ENCODE results near the gene PARVG.
A peak's percentile ranks its signal among the peaks of the same experiment; 100 is the strongest.

The PARVG gene

DNA sequence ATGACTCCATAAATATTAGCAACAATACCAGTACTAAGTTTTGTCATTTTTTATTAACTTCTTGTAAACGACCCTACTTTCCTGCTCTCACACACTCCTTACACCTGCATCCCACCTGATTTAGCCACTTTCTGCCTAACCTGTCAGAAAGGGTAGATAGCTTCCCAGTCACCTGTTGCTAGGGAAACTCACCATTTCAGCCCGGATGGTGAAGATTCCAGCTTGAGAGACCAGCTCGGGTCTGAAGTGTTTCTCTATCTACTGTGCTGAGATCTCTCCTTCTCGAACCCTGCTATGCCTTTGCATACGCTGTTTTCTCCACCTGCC lies at the start of gene PARVG:
Gene PARVG, plus strand, starts transcription at position 220 of the 327 bp plus-strand sequence. CDS start 2,405 bp downstream, outside the sequence.
- peak in 1 of 3 experiments; percentile 3 for DNase-seq (ENCODE audit: low read depth in 3 of 3)

DNA sequence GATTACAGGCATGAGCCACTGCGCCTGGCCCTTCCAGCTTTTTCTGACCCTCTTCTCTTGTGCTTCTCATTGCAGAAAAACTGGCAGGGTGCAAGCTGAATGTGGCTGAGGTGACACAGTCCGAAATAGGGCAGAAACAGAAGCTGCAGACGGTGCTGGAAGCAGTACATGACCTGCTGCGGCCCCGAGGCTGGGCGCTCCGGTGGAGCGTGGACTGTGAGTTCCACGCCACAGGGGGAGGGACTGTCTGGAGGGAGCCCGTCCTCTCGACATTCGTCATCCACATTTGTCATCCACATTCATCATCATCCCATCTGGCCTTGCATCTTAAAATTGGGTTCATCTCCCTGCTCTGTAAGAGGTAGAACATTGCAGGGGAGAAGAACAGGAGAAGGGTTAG lies 49.3 kb upstream of the PARVG start:
- no peak for DNase-seq (ENCODE audit: low read depth in 3 of 3)

GRCh38 chr22:44131989-44132685 lies 48.6 kb upstream of the PARVG start:
- DNase-seq (ENCODE audit: low read depth in 3 of 3): no peak

DNA sequence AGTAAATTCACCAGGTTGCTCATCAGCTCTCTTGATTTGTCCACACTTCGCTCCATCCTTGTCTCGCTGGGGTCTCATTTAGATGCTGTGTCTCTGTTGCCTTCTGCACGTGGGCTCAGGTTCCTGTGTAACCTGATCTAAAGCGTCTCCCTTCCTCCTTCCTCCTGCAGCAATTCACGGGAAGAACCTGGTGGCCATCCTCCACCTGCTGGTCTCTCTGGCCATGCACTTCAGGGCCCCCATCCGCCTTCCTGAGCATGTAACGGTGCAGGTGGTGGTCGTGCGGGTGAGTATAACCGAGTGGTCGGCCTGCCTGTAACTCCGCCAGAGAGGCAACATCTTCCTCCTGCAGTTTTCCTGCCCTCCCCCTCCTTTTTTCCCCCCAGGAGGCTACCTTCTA lies 48.0 kb upstream of the PARVG start:
- DNase-seq (ENCODE audit: low read depth in 3 of 3): no peak

DNA sequence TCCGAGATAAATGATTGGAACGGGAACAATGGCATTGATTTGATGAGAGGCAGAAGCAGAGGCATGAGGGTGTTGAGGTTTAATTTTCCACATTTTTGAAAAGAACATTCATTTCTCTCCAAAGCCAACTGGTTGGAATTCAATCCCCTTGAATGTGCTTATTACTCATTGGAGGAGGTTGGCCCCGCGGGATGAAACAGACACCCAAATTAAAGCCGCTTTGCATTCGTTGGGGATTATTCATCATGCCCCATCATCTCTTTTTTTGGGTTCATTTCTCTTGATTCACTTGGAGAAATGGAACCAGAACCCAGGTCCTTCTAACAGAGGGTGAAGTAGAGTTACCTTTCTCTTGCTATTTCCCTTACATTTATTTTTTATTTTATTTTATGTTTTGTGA lies 47.6 kb upstream of the PARVG start:
- DNase-seq (ENCODE audit: low read depth in 3 of 3): no peak

- DNase-seq (ENCODE audit: low read depth in 3 of 3): no peak
Measured at GRCh38 chr22:44133901-44134571, 46.7 kb upstream of the PARVG start.

- no peak for DNase-seq (ENCODE audit: low read depth in 3 of 3)
Measured at GRCh38 chr22:44136112-44136511, 44.6 kb upstream of the PARVG start.

DNA sequence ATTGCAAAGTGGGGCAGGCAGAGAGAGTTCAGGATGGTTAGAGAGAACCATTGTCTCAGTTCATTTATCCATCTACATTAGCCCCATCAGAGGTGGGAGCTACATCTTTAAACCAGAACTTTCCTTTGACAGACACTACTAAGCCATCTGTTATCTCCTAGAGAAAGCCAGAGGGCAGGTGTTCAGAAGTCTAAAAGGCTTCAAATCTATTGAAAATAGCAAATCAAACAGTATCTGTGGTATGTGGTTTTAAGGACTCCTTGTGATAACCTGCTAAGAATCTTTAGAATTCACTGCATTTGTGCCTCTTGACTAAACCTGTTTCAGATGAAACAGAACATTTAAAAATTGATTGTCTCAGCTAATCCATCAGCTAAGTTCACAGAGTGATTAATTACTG lies 43.9 kb upstream of the PARVG start:
- no peak for DNase-seq (ENCODE audit: low read depth in 3 of 3)

DNA sequence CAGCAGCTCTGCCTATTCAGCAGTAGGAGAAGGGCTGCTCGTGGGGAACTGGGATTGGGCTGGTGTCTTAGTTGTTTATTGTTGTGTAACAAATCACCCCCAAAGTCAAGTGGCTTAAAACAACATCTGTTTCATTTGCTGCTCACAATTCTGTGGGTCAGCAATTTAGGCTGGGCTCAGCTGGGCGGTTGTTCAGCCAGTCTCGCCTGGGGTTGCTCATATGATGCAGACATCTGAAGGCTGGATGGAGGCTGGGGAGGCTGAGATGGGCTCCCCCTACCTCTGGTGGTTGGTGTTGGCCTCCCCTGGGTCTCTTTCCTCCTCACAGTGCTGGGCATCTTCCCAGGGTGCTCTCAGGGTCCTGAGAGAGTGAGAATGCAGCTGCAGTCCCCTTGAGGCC lies 43.3 kb upstream of the PARVG start:
- no peak for DNase-seq (ENCODE audit: low read depth in 3 of 3)

DNA sequence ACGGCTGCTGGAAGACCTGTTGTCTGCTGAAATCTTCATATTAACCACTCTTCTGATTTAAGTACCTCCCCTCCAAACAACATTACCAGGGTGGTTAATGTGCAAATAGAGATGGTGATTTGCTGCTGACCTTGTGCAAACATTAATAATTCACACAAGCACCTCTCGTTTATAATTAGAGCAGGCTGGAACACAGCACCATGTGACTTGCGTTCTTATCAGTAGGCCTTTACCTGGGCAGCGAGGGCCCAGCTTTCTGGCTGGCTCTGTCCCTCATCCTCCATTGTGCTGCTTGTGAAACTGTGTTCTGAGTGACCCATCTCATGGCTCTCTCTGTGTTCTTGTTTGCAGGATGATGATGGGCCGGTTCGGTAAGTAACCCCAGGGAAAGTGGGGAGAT lies 41.0 kb upstream of the PARVG start:
- DNase-seq (ENCODE audit: low read depth in 3 of 3): no peak

DNA sequence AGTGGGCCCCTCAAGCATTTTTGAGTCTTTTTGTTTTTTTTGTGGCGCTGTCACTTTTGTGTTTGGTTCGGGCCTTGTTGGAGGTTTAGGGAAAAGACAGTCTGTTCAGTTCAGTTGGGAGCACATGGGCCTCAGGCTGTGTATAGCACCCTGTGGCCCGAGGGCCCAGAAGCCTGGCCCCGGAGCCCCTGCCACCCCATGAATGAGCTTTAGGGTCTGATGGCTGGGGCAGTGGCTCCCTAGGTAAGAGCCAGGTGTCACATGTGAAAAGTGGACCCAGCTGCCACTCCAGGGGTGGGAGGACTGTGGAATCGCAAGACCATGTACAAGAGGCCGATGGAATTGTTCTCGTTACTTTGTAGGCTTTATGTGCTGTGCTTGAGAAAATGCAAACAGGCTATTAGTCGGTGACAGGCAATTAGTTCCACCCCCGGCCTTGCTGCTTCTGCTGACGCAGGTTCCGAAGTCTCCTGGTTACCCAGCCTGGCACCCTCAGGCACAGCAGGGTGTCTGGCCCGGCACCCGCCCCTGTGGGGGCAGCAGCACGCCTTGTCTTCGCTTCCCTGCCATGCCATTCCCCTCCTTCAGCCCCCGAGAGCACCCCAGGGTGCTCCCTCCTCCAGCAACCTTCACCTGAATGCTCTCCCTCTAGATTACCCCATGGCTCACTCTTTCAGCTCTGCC lies 38.2 kb upstream of the PARVG start:
- no peak for DNase-seq (ENCODE audit: low read depth in 3 of 3)

GRCh38 chr22:44143105-44143474 lies 37.6 kb upstream of the PARVG start:
- DNase-seq (ENCODE audit: low read depth in 3 of 3): no peak

GRCh38 chr22:44143579-44143978 lies 37.1 kb upstream of the PARVG start:
- DNase-seq (ENCODE audit: low read depth in 3 of 3): no peak

DNA sequence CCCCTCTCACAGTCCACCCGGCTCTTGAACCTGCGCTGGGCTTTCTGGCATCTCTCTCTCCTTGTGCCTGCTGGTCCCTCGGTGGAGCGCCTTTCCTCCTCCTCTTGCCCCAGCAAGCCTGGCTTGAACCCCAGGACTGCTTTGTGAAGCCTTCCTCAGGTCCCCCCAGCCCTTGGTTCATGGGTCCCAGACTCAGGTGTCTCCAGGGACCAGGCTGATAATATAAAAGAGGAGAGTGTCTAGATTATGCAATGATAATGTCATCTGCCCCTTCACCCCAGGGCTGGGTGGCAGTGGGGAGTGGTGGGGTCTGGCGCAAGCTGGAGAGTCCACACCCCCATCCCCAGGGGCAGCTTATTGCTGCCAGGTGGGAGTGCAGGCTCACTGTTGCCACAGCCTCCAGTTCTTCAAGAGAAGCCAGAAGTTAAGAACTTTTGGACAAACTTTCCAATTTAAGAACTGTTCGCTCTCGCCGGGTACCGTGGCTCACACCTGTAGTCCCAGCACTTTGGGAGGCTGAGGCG lies 36.6 kb upstream of the PARVG start:
- DNase-seq (ENCODE audit: low read depth in 3 of 3): no peak

- no peak for DNase-seq (ENCODE audit: low read depth in 3 of 3)
Measured at GRCh38 chr22:44145544-44145943, 35.2 kb upstream of the PARVG start.

GRCh38 chr22:44146088-44146861 lies 34.5 kb upstream of the PARVG start:
- no peak for DNase-seq (ENCODE audit: low read depth in 3 of 3)

DNA sequence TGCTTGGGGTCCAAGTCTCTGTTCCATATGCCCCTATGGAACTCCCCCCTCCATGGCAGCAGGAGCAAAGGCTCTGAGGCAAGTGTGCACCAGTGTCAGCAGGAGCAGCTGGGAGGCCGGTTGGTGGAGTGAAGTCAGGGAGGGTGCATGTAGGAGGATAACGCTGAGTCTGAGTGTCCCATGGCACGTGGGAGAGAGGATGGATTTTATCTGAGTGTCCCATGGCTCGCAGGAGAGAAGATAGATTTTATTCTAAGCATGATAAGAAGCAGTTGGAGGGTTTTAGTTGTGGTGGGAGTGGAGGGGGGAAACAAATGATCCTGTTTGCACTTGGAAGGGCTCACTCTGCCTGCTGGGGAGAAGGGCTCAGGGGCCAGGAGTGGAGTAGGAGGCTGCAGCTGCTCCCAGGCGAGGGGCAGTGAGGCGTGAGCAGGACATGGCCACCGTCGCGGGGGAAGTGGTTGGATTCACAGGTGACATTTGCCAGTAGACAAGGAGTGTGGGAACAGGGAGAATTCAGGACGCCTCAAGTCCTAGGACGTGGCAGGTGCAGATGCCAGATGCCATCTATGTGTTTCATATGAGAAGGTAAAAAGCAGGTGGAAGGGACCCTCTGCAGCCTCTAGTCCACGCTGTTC lies 33.6 kb upstream of the PARVG start:
- DNase-seq (ENCODE audit: low read depth in 3 of 3): no peak

GRCh38 chr22:44147821-44148574 lies 32.7 kb upstream of the PARVG start:
- DNase-seq (ENCODE audit: low read depth in 3 of 3): no peak

DNA sequence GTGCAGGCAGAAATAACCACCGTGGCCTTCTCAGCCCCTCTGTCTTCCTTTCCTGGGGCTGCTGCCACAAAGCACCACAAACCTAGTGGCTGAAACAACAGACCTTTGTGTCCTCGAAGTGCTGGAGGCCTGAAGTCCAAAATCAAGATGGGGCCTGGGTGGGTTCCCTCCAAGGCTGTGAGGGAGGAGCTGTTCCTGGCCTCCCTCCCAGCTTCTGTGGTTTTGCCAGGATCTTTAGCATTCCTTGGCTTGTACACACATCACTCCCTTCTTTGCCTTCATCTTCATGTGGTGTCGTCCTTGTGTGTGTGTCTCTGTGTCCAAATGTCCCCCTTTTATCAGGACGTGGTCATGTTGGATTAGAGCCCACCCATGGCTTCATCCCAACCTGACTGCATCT lies 29.0 kb upstream of the PARVG start:
- no peak for DNase-seq (ENCODE audit: low read depth in 3 of 3)

DNA sequence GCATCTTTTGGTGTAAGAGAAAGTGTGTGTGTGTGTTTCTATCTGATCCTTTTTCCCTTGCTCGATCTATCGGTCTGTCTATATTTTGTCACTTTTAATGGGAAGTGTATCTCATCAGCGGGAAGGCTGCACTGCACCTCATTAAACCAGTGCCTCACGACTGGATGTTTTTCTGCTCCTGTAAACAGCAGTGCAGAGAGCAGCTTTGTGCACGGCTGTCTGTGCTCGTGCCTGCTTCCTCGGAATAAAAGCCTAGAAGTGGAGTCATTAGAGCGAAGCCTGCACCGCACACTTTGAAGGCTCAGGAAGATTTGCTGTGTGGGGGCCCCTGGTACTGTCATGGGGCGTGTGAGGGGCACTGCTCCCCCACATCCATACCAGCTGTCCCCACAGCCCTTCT lies 27.0 kb upstream of the PARVG start:
- no peak for DNase-seq (ENCODE audit: low read depth in 3 of 3)

DNA sequence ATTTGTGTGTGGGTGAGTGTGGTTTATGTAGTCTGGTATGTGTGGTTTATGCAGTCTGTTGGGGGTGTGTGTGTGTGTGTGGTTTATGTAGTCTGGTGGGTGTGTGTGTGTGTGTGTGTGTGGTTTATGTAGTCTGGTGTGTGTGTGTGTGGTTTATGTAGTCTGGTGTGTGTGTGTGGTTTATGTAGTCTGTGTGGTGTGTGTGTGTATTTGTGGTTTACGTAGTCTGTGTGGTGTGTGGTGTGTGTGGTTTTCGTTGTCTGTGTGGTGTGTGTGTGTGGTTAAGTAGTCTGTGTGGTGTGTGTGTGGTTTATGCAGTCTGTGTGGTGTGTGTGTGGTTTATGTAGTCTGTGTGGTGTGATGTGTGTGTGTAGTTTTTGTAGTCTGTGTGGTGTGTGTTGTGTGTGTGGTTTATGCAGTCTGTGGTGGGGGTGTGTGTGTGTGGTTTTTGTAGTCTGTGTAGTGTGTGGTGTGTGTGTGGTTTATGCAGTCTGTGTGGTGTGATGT lies 26.2 kb upstream of the PARVG start:
- DNase-seq (ENCODE audit: low read depth in 3 of 3): no peak
